ENCODE results near the gene ANO4.

ANO4 gene

DNA sequence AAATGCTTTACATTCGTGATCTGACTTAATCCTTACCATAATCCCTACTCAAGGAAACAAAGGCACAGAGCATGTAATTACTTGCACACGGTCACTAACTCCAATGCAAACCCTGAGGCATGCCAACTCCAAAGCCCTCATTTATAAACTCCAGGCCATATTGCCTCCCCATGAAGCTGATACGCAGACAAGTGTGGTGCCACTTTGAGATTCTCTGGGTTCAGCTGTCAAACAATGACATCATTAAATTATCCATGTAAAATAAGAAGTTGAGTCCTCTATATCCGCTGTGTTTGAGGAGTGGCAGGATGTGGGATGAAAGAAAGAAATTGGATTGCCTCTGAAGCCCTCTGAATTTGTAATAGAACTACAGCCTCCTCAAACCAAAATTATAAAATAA lies 62.8 kb downstream of the ANO4 start:
- TF ChIP-seq, protein P1, sequence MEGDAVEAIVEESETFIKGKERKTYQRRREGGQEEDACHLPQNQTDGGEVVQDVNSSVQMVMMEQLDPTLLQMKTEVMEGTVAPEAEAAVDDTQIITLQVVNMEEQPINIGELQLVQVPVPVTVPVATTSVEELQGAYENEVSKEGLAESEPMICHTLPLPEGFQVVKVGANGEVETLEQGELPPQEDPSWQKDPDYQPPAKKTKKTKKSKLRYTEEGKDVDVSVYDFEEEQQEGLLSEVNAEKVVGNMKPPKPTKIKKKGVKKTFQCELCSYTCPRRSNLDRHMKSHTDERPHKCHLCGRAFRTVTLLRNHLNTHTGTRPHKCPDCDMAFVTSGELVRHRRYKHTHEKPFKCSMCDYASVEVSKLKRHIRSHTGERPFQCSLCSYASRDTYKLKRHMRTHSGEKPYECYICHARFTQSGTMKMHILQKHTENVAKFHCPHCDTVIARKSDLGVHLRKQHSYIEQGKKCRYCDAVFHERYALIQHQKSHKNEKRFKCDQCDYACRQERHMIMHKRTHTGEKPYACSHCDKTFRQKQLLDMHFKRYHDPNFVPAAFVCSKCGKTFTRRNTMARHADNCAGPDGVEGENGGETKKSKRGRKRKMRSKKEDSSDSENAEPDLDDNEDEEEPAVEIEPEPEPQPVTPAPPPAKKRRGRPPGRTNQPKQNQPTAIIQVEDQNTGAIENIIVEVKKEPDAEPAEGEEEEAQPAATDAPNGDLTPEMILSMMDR (IDR thresholded peaks at IDR 0.05): no peak

DNA sequence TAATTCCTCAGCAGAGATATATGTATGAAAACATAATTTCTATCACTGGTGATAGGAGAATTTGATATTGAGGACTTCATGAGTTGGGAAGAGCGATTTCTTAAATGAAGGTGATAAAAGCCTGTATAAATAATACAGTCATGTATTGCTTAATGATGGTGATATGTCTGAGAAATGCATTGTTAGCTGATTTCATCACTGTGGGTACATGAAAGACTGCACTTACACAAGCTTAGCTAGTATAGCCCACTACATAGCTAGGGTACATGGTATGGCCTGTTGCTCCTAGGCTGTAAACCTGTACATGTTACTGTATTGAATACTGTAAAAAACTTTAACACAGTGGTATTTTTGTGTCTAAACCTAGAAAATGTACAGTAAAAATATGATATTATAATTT lies 63.4 kb downstream of the ANO4 start:
- TF ChIP-seq, protein P1 (IDR thresholded peaks at IDR 0.05): no peak

DNA sequence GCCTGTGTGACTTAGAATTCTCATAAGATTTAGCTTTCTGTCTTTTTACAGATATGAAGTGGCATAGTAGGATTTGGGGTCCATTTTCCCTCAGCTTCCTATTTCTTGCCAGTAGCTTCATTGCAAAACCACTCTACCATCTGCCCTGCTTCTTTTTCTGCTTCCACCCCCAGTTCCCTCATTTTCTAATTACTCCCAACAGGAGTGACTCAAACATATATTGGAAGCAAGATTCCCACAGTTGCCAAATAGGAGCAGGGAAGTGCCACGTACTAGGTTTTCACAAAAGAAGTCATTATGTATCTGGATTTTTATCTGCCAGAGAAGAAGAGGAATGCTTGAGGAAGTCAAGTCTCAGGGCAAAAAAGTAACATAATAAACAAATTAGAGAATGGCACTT lies 64.1 kb downstream of the ANO4 start:
- TF ChIP-seq, protein P1 (IDR thresholded peaks at IDR 0.05): no peak

DNA sequence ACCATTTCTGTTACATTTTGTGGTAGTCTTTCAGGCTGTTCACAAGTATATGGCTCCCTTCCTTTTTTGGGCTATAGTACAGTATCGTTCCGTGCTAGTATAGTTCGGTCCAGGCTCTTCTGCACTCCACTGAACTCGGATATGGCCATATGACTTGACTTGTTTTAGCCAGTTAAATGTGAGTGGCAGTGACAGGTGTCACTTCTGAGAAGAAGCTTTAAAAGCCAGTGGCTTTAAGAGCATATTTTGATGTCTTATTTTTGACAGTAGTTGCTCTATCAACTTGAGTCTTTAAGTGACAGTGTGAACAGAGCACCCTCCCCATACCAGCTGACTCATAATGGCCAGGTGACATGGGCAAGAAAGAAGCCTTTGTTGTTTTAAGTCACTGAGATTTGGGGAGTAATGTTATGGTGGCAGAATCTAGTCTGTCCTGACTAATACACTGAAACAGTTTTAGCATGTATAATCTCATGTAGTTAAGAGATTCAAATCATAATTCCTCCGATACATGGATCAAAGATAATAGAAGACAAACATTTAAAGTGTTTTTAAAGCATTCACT lies 64.6 kb downstream of the ANO4 start:
- TF ChIP-seq, protein P1 (IDR thresholded peaks at IDR 0.05): no peak

DNA sequence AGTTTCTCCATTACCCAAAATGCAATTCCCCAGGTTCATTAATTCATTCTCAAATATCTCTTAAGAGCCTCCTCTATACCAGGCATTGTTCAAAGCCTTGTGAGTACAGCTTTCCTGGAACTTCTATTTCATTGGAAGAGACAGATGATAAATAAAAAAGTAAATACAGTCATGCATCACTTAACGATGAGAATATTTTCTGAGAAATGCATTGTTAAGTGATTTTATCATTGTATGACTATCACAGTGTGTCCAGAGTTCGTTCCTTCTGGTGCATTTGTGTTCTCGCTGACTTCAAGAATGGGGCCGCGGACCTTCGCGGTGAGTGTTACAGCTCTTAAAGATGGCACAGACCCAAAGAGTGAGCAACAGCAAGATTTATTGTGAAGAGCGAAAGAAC lies 66.0 kb downstream of the ANO4 start:
- TF ChIP-seq, protein P1 (IDR thresholded peaks at IDR 0.05): no peak

DNA sequence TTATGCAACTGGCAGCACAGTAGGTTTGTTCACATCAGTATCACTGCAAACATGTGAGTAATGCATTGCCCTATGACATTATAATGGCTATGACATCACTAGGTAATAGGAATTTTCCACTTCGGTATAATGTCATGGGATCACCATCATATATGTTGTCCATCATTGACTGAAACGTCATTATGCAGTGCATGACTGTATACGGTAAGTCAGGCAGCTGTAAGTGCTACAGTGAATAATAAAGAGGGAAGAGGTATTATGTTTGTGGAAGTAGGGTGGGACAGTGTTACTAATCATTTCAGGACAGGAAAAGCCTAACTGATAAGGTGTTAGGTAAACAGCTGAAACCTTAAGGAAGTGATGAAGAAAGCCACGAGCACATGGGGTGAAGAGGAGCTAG lies 68.1 kb downstream of the ANO4 start:
- TF ChIP-seq, protein P1 (IDR thresholded peaks at IDR 0.05): no peak

DNA sequence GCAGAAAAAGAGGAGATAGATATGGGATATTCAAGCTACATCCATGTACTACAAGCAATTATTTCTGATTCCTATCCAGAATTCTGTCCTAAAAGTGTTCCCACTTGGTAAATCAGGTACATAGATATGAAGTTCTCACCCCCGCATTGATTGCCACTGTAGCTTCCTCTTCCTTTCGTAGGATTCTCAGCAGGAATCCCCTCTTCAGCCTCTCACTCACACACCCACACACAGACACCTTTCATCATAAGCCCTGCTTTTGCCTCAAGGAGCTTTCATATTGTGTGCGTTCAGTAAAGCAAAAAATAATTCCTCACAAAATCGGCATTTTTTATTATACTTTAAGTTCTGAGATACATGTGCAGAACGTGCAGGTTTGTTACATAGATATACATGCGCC lies 69.8 kb downstream of the ANO4 start:
- TF ChIP-seq, protein P1 (IDR thresholded peaks at IDR 0.05): no peak

Data from LNCAP (cell line).